WERI-Rb-1 (cell line): ENCODE data around the gene SNX22.
A peak's percentile ranks its signal among the peaks of the same experiment; 100 is the strongest.

Experiments
- DNase-seq: peaks from one replicate; pipeline ENCODE4 v3.0.0-alpha.2; 2020
- H3K27ac ChIP-seq: fragments of 250-450 bp; sonication (Bioruptor Pico); 2 replicates; pipeline ENCODE4 v1.5.1; 2020; ENCODE audit warnings: mild to moderate bottlenecking, moderate library complexity
- H3K27me3 ChIP-seq: fragments of 250-450 bp; sonication (Bioruptor Pico); 2 replicates; pipeline ENCODE4 v1.5.1; 2021; ENCODE audit warnings: mild to moderate bottlenecking, low read depth, moderate library complexity; ENCODE audit not compliant: insufficient read depth, severe bottlenecking
- H3K36me3 ChIP-seq: fragments of 250-450 bp; sonication (Bioruptor Pico); 2 replicates; pipeline ENCODE4 v1.5.1; 2020; ENCODE audit warnings: mild to moderate bottlenecking, moderate library complexity
- H3K4me3 ChIP-seq: 2 replicates; pipeline ENCODE4 v1.5.1; 2011; ENCODE audit warnings: low read depth, mild to moderate bottlenecking, control low read depth, low read length
- H3K9me3 ChIP-seq: fragments of 250-450 bp; sonication (Bioruptor Pico); 2 replicates; pipeline ENCODE4 v1.5.1; 2021; ENCODE audit warnings: mild to moderate bottlenecking, moderate library complexity; ENCODE audit not compliant: severe bottlenecking
- CTCF ChIP-seq: IDR thresholded peaks from 2 replicates; pipeline ENCODE4 v1.5.1; 2011; ENCODE audit warnings: low read depth, mild to moderate bottlenecking, control low read depth, inconsistent platforms, low read length

Gene SNX22

GRCh38 chr15:64132217-64132616 lies 19.3 kb upstream of the SNX22 start:
- H3K27me3 ChIP-seq, result no peaks in the 10 kb centered on the region
- DNase-seq, result no peak
- no peak overlapping the region for H3K27ac ChIP-seq
- H3K4me3 ChIP-seq, result no peak overlapping the region
- no peak for TF ChIP-seq CTCF
- H3K36me3 ChIP-seq, result peaks cover 98% of the 10 kb centered on the region
- H3K9me3 ChIP-seq, result no peaks in the 10 kb centered on the region

GRCh38 chr15:64133623-64134344 lies 17.7 kb upstream of the SNX22 start:
- no peak overlapping the region for H3K27ac ChIP-seq
- DNase-seq, result no peak
- no peaks in the 10 kb centered on the region for H3K9me3 ChIP-seq
- H3K4me3 ChIP-seq, result no peak overlapping the region
- peaks cover 89% of the 10 kb centered on the region for H3K36me3 ChIP-seq
- TF ChIP-seq CTCF, result no peak
- no peaks in the 10 kb centered on the region for H3K27me3 ChIP-seq

GRCh38 chr15:64134345-64134829 lies 17.1 kb upstream of the SNX22 start:
- Histone ChIP-seq H3K27me3 (no peaks in the 10 kb centered on the region), H3K36me3 (peaks cover 83% of the 10 kb centered on the region), H3K27ac (no peak overlapping the region), H3K9me3 (no peaks in the 10 kb centered on the region), H3K4me3 (no peak overlapping the region)
- no peak for DNase-seq
- TF ChIP-seq CTCF, result no peak

GRCh38 chr15:64136347-64136746 lies 15.2 kb upstream of the SNX22 start:
- H3K27me3 ChIP-seq, result no peaks in the 10 kb centered on the region
- DNase-seq, result no peak
- H3K9me3 ChIP-seq, result no peaks in the 10 kb centered on the region
- H3K36me3 ChIP-seq, result peaks cover 73% of the 10 kb centered on the region
- H3K27ac ChIP-seq, result no peak overlapping the region
- no peak overlapping the region for H3K4me3 ChIP-seq
- no peak for TF ChIP-seq CTCF

GRCh38 chr15:64137226-64137833 lies 14.2 kb upstream of the SNX22 start:
- H3K27ac ChIP-seq, result no peak overlapping the region
- no peak for DNase-seq
- H3K9me3 ChIP-seq, result no peaks in the 10 kb centered on the region
- no peak overlapping the region for H3K4me3 ChIP-seq
- TF ChIP-seq CTCF, result peak; percentile 16; the same call in 1 of the 2 replicates
- peaks cover 63% of the 10 kb centered on the region for H3K36me3 ChIP-seq
- H3K27me3 ChIP-seq, result no peaks in the 10 kb centered on the region
